ENCODE measurements around the gene IRGQ. TPM values are rescaled to one million over a fixed set of nuclear protein-coding genes. Genes with fewer than 3 reads are reported as not detected.

IRGQ gene
- total RNA-seq, 4 donors from 2014 or later: 20.2 to 25.8 (median 23.6) TPM

DNA sequence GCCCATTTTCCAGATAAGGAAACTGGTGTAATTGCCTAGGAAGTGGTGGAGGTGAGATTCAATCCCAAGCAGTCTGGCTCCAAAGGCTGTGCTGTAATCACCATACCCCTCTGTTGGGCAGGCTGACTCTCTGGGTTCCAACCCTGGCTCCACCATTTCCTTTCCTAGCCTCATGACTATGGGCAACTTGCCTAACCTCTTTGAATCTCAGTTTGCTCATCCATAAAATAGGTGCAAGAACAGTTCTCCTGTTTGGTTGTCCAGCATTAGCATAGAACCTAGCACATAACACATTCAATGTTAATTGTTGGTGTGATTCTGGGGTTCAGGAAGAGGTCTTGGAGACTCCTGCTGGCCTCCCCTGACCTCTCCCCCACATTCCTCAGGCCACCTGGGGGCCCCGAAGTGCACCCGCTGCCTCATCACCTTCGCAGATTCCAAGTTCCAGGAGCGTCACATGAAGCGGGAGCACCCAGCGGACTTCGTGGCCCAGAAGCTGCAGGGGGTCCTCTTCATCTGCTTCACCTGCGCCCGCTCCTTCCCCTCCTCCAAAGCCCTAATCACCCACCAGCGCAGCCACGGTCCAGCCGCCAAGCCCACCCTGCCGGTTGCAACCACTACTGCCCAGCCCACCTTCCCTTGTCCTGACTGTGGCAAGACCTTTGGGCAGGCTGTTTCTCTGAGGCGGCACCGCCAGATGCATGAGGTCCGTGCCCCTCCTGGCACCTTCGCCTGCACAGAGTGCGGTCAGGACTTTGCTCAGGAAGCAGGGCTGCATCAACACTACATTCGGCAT lies 2.7 kb upstream of the IRGQ start:
- intact Hi-C loops (cut with DNase I; ENCODE audit: low total_unique reads): no loop called here
- H3K36me3 ChIP-seq: peaks cover 0 to 46% of the 10 kb centered on the region in 2 donors
- no peak for DNase-seq

GRCh38 chr19:43597876-43598275 lies 1.9 kb upstream of the IRGQ start:
- intact Hi-C loops (cut with DNase I; ENCODE audit: low total_unique reads) (loop anchor here (2.0 kb wide), 1 partner anchor 55 kb away; no protein-coding TSS in a partner anchor), in situ Hi-C loops (cut with MboI; ENCODE audit: low sequenced_read_pairs in 4 of 4) (no loop called here)
- ATAC-seq: no peak
- Histone ChIP-seq H3K4me1 (peaks cover 27 to 34% of the 10 kb centered on the region in 2 donors), H3K36me3 (peaks cover 0 to 54% of the 10 kb centered on the region in 2 donors), H3K4me3 (peak overlapping the region in 2 of 4 donors; percentile 62 to 75), H3K27ac (peak overlapping the region in 2 of 4 donors; percentile 96), H3K27me3 (no peaks in the 10 kb centered on the region), H3K9me3 (no peaks in the 10 kb centered on the region)
- TF ChIP-seq, protein P1, sequence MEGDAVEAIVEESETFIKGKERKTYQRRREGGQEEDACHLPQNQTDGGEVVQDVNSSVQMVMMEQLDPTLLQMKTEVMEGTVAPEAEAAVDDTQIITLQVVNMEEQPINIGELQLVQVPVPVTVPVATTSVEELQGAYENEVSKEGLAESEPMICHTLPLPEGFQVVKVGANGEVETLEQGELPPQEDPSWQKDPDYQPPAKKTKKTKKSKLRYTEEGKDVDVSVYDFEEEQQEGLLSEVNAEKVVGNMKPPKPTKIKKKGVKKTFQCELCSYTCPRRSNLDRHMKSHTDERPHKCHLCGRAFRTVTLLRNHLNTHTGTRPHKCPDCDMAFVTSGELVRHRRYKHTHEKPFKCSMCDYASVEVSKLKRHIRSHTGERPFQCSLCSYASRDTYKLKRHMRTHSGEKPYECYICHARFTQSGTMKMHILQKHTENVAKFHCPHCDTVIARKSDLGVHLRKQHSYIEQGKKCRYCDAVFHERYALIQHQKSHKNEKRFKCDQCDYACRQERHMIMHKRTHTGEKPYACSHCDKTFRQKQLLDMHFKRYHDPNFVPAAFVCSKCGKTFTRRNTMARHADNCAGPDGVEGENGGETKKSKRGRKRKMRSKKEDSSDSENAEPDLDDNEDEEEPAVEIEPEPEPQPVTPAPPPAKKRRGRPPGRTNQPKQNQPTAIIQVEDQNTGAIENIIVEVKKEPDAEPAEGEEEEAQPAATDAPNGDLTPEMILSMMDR (IDR thresholded peaks at IDR 0.05 in 4 of 5, conservative IDR thresholded peaks at IDR 0.05 in 1 of 5): no peak
- no peak for TF ChIP-seq POLR2A (IDR thresholded peaks at IDR 0.05)
- no peak for DNase-seq

More for the DNA sequence above, 2.7 kb upstream of the IRGQ start:
- no peak for ATAC-seq
- Histone ChIP-seq H3K4me1 (peaks cover 27 to 32% of the 10 kb centered on the region in 2 donors), H3K27me3 (no peaks in the 10 kb centered on the region), H3K27ac (no peak overlapping the region), H3K4me3 (no peak overlapping the region), H3K9me3 (no peaks in the 10 kb centered on the region)
- TF ChIP-seq POLR2A (IDR thresholded peaks at IDR 0.05): no peak
- TF ChIP-seq, protein P1 (IDR thresholded peaks at IDR 0.05 in 4 of 5, conservative IDR thresholded peaks at IDR 0.05 in 1 of 5): no peak
- in situ Hi-C loops (cut with MboI; ENCODE audit: low sequenced_read_pairs in 4 of 4): no loop called here

GRCh38 chr19:43596842-43597461 lies 1.0 kb upstream of the IRGQ start:
- in situ Hi-C loops (cut with MboI; ENCODE audit: low sequenced_read_pairs in 4 of 4) (no loop called here), intact Hi-C loops (cut with DNase I; ENCODE audit: low total_unique reads) (loop anchor here (1.0 to 2.0 kb wide), 5 partner anchors 22 to 158 kb away; partner anchors contain the start of genes PINLYP, XRCC1, ZNF428 and ZNF575)
- Histone ChIP-seq H3K4me3 (peak overlapping the region; percentile 62 to 75 (median 68)), H3K36me3 (peaks cover 0 to 54% of the 10 kb centered on the region in 2 donors), H3K27me3 (no peaks in the 10 kb centered on the region), H3K27ac (peak overlapping the region; percentile 93 to 98 (median 96)), H3K9me3 (no peaks in the 10 kb centered on the region), H3K4me1 (peaks cover 27 to 34% of the 10 kb centered on the region in 2 donors)
- TF ChIP-seq, protein P1 (IDR thresholded peaks at IDR 0.05 in 4 of 5, conservative IDR thresholded peaks at IDR 0.05 in 1 of 5): no peak
- no peak for TF ChIP-seq POLR2A (IDR thresholded peaks at IDR 0.05)
- ATAC-seq: no peak
- DNase-seq: no peak

DNA sequence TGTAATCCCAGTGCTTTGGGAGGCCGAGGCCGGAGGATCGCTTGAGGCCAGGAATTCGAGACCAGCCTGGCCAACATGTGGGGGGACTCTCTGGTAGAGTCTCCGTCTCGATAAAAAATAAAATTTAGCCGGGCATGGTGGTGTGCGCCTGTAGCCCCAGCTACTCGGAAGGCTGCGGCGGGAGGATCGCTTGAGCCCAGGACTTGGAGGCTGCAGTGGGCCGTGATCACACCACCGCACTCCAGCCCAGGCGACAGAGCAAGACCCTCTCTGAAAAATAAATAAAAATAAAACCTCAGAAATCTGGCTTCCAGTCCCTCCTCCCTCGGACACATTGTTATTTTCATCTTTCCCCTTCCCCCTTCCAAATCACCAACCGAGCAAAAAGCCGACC lies 332 bp downstream of the IRGQ start:
- no peaks in the 10 kb centered on the region for H3K27me3 ChIP-seq
- peak overlapping the region; percentile 65 to 86 (median 77) for H3K4me3 ChIP-seq
- peaks cover 27 to 34% of the 10 kb centered on the region in 2 donors for H3K4me1 ChIP-seq
- peak; percentile 13 to 20 for ATAC-seq
- TF ChIP-seq, protein P1 (IDR thresholded peaks at IDR 0.05 in 4 of 5, conservative IDR thresholded peaks at IDR 0.05 in 1 of 5): no peak
- TF ChIP-seq POLR2A (IDR thresholded peaks at IDR 0.05): no peak
- intact Hi-C loops (cut with DNase I; ENCODE audit: low total_unique reads): no loop called here
- H3K9me3 ChIP-seq: no peaks in the 10 kb centered on the region
- DNase-seq: no peak
- in situ Hi-C loops (cut with MboI; ENCODE audit: low sequenced_read_pairs in 4 of 4): no loop called here
- peak overlapping the region; percentile 84 to 98 (median 92) for H3K27ac ChIP-seq
- peaks cover 0 to 43% of the 10 kb centered on the region in 2 donors for H3K36me3 ChIP-seq

Measured in gastrocnemius medialis (tissue), 4 donors.